Measurements from ENCODE around the gene SEMA5A.

SEMA5A gene

DNA sequence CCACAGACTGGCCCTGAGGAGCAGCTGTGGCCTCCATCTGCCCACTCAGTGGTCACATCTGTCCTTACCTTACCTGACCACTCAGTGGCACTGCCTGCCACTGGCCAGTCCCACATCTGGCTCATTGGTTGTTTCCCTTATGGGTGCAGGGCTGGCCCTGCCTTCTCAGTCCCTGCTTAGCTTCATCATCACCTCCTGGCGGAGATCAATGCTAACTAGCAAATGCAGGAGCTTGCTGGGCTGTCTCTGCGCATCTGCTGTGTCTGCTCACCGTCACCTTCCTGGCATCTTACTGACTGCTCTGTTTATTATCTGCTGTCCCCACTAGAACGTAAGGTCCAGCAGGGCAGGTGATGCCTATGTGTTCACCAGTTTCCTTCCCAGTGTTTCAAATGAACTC lies 356.9 kb downstream of the SEMA5A start:
- Histone ChIP-seq H2AFZ (ENCODE audit: low read depth, low read length) (no peak overlapping the region), H3K4ac (ENCODE audit: low read depth in 1 of 2, low read length in 2 of 2) (peak overlapping the region; percentile 51 to 97), H3K4me3 (ENCODE audit: insufficient read depth in 1 of 2, low read depth in 1 of 2, low read length in 2 of 2) (no peak overlapping the region), H3K4me2 (ENCODE audit: low read length, poor library complexity, severe bottlenecking) (no peak overlapping the region), H3K36me3 (ENCODE audit: control insufficient read depth in 1 of 2, insufficient read depth in 2 of 2, low read depth in 1 of 2, low read length in 2 of 2) (peaks cover 0 to 15% of the 10 kb centered on the region in 2 experiments), H4K91ac (ENCODE audit: low read length) (peak overlapping the region; percentile 71), H2BK12ac (ENCODE audit: low read length in 2 of 2) (peak overlapping the region; percentile 15 to 99), H3K27me3 (ENCODE audit: control insufficient read depth in 1 of 2, insufficient read depth in 1 of 2, low read length in 2 of 2) (no peaks in the 10 kb centered on the region), H2BK120ac (ENCODE audit: low read depth, low read length) (peak overlapping the region; percentile 5), H3K79me1 (replicated peaks; ENCODE audit: low read length, poor library complexity, severe bottlenecking) (peaks cover 7% of the 10 kb centered on the region), H3K18ac (ENCODE audit: low read depth in 1 of 2, low read length in 2 of 2) (peak overlapping the region; percentile 25 to 99), H4K8ac (ENCODE audit: low read length) (peak overlapping the region; percentile 79), H3K23ac (ENCODE audit: low read length in 2 of 2) (peak overlapping the region in 1 of 2 experiments; percentile 5), H3K4me1 (ENCODE audit: control insufficient read depth, insufficient read depth, low read depth, low read length) (peaks cover 5% of the 10 kb centered on the region), H3K14ac (ENCODE audit: low read length in 2 of 2) (peak overlapping the region in 1 of 2 experiments; percentile 99), H3K9me3 (ENCODE audit: control insufficient read depth, low read length) (no peaks in the 10 kb centered on the region), H3K27ac (ENCODE audit: low read length, poor library complexity, severe bottlenecking) (no peak overlapping the region), H2BK15ac (ENCODE audit: low read depth, poor library complexity, severe bottlenecking) (peak overlapping the region; percentile 55), H2BK5ac (ENCODE audit: low read depth, low read length, poor library complexity, severe bottlenecking) (no peak overlapping the region), H3K9ac (ENCODE audit: low read length) (no peak overlapping the region), H2AK5ac (ENCODE audit: low read length, severe bottlenecking) (no peak overlapping the region)
- DNase-seq, result peak; percentile 39
- 76% methylated on average over 4 of the region's 4 CpGs for WGBS

GRCh38 chr5:9188131-9188530 lies 357.7 kb downstream of the SEMA5A start:
- H4K91ac ChIP-seq (ENCODE audit: low read length), result no peak overlapping the region
- H2AK5ac ChIP-seq (ENCODE audit: low read length, severe bottlenecking), result no peak overlapping the region
- no peak overlapping the region for H3K14ac ChIP-seq (ENCODE audit: low read length in 2 of 2)
- H3K18ac ChIP-seq (ENCODE audit: low read depth in 1 of 2, low read length in 2 of 2), result peak overlapping the region; percentile 40 to 64
- peaks cover 5% of the 10 kb centered on the region for H3K4me1 ChIP-seq (ENCODE audit: control insufficient read depth, insufficient read depth, low read depth, low read length)
- H3K4me2 ChIP-seq (ENCODE audit: low read length, poor library complexity, severe bottlenecking), result no peak overlapping the region
- peaks cover 0 to 19% of the 10 kb centered on the region in 2 experiments for H3K36me3 ChIP-seq (ENCODE audit: control insufficient read depth in 1 of 2, insufficient read depth in 2 of 2, low read depth in 1 of 2, low read length in 2 of 2)
- H2AFZ ChIP-seq (ENCODE audit: low read depth, low read length), result no peak overlapping the region
- H3K27ac ChIP-seq (ENCODE audit: low read length, poor library complexity, severe bottlenecking), result no peak overlapping the region
- DNase-seq, result peak; percentile 99
- peak overlapping the region in 1 of 2 experiments; percentile 39 for H2BK12ac ChIP-seq (ENCODE audit: low read length in 2 of 2)
- H2BK15ac ChIP-seq (ENCODE audit: low read depth, poor library complexity, severe bottlenecking), result no peak overlapping the region
- peaks cover 7% of the 10 kb centered on the region for H3K79me1 ChIP-seq (replicated peaks; ENCODE audit: low read length, poor library complexity, severe bottlenecking)
- 2% methylated on average over 4 of the region's 5 CpGs for WGBS
- no peak overlapping the region for H3K9ac ChIP-seq (ENCODE audit: low read length)
- H3K9me3 ChIP-seq (ENCODE audit: control insufficient read depth, low read length), result no peaks in the 10 kb centered on the region
- no peak overlapping the region for H3K23ac ChIP-seq (ENCODE audit: low read length in 2 of 2)
- H4K8ac ChIP-seq (ENCODE audit: low read length), result peak overlapping the region; percentile 48
- peak overlapping the region; percentile 5 for H2BK120ac ChIP-seq (ENCODE audit: low read depth, low read length)
- no peak overlapping the region for H3K4me3 ChIP-seq (ENCODE audit: insufficient read depth in 1 of 2, low read depth in 1 of 2, low read length in 2 of 2)
- H3K4ac ChIP-seq (ENCODE audit: low read depth in 1 of 2, low read length in 2 of 2), result peak overlapping the region in 1 of 2 experiments; percentile 26
- no peak overlapping the region for H2BK5ac ChIP-seq (ENCODE audit: low read depth, low read length, poor library complexity, severe bottlenecking)
- no peaks in the 10 kb centered on the region for H3K27me3 ChIP-seq (ENCODE audit: control insufficient read depth in 1 of 2, insufficient read depth in 1 of 2, low read length in 2 of 2)

GRCh38 chr5:9187614-9188013 lies 358.3 kb downstream of the SEMA5A start:
- Histone ChIP-seq H3K14ac (ENCODE audit: low read length in 2 of 2) (no peak overlapping the region), H3K4ac (ENCODE audit: low read depth in 1 of 2, low read length in 2 of 2) (peak overlapping the region; percentile 56 to 96), H2AFZ (ENCODE audit: low read depth, low read length) (no peak overlapping the region), H2BK120ac (ENCODE audit: low read depth, low read length) (no peak overlapping the region), H3K27ac (ENCODE audit: low read length, poor library complexity, severe bottlenecking) (no peak overlapping the region), H3K79me1 (replicated peaks; ENCODE audit: low read length, poor library complexity, severe bottlenecking) (peaks cover 7% of the 10 kb centered on the region), H3K9me3 (ENCODE audit: control insufficient read depth, low read length) (no peaks in the 10 kb centered on the region), H3K4me1 (ENCODE audit: control insufficient read depth, insufficient read depth, low read depth, low read length) (peaks cover 5% of the 10 kb centered on the region), H2BK15ac (ENCODE audit: low read depth, poor library complexity, severe bottlenecking) (peak overlapping the region; percentile 82), H2AK5ac (ENCODE audit: low read length, severe bottlenecking) (no peak overlapping the region), H3K36me3 (ENCODE audit: control insufficient read depth in 1 of 2, insufficient read depth in 2 of 2, low read depth in 1 of 2, low read length in 2 of 2) (peaks cover 0 to 20% of the 10 kb centered on the region in 2 experiments), H3K4me2 (ENCODE audit: low read length, poor library complexity, severe bottlenecking) (no peak overlapping the region), H2BK12ac (ENCODE audit: low read length in 2 of 2) (peak overlapping the region; percentile 20 to 93), H4K8ac (ENCODE audit: low read length) (peak overlapping the region; percentile 83), H3K18ac (ENCODE audit: low read depth in 1 of 2, low read length in 2 of 2) (peak overlapping the region; percentile 87 to 94), H3K9ac (ENCODE audit: low read length) (no peak overlapping the region), H3K23ac (ENCODE audit: low read length in 2 of 2) (no peak overlapping the region), H4K91ac (ENCODE audit: low read length) (peak overlapping the region; percentile 87), H3K27me3 (ENCODE audit: control insufficient read depth in 1 of 2, insufficient read depth in 1 of 2, low read length in 2 of 2) (no peaks in the 10 kb centered on the region), H2BK5ac (ENCODE audit: low read depth, low read length, poor library complexity, severe bottlenecking) (no peak overlapping the region), H3K4me3 (ENCODE audit: insufficient read depth in 1 of 2, low read depth in 1 of 2, low read length in 2 of 2) (no peak overlapping the region)
- DNase-seq, result no peak
- WGBS, result 98% methylated on average over 5 of the region's 5 CpGs

DNA sequence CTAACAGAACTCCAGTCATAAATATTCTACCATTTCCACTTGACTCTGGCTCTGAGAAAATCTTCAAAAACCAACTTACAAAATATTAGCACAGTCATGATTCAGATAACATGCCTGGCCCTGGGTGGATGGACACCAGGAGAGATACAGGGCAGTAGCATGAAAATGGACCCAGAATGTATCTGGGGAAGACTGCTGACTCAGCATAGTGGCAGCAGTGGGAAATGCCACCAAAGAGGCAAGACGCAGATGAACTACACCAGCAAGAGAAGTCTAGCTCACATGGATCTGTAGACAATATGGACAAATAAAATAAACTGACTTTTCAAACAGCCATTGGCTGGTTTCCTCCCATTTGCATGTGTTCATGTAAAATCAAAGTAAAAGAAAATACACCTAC lies 359.8 kb downstream of the SEMA5A start:
- DNase-seq, result no peak
- Histone ChIP-seq H3K4me1 (ENCODE audit: control insufficient read depth, insufficient read depth, low read depth, low read length) (peaks cover 5% of the 10 kb centered on the region), H3K23ac (ENCODE audit: low read length in 2 of 2) (no peak overlapping the region), H3K27me3 (ENCODE audit: control insufficient read depth in 1 of 2, insufficient read depth in 1 of 2, low read length in 2 of 2) (no peaks in the 10 kb centered on the region), H3K9me3 (ENCODE audit: control insufficient read depth, low read length) (no peaks in the 10 kb centered on the region), H3K9ac (ENCODE audit: low read length) (no peak overlapping the region), H4K91ac (ENCODE audit: low read length) (no peak overlapping the region), H3K79me1 (replicated peaks; ENCODE audit: low read length, poor library complexity, severe bottlenecking) (peaks cover 13% of the 10 kb centered on the region), H2BK15ac (ENCODE audit: low read depth, poor library complexity, severe bottlenecking) (no peak overlapping the region), H2BK5ac (ENCODE audit: low read depth, low read length, poor library complexity, severe bottlenecking) (no peak overlapping the region), H3K4ac (ENCODE audit: low read depth in 1 of 2, low read length in 2 of 2) (peak overlapping the region in 1 of 2 experiments; percentile 9), H3K36me3 (ENCODE audit: control insufficient read depth in 1 of 2, insufficient read depth in 2 of 2, low read depth in 1 of 2, low read length in 2 of 2) (peaks cover 0 to 18% of the 10 kb centered on the region in 2 experiments), H2BK120ac (ENCODE audit: low read depth, low read length) (no peak overlapping the region), H3K27ac (ENCODE audit: low read length, poor library complexity, severe bottlenecking) (no peak overlapping the region), H3K4me3 (ENCODE audit: insufficient read depth in 1 of 2, low read depth in 1 of 2, low read length in 2 of 2) (no peak overlapping the region), H3K18ac (ENCODE audit: low read depth in 1 of 2, low read length in 2 of 2) (no peak overlapping the region), H2BK12ac (ENCODE audit: low read length in 2 of 2) (peak overlapping the region in 1 of 2 experiments; percentile 28), H3K14ac (ENCODE audit: low read length in 2 of 2) (no peak overlapping the region), H3K4me2 (ENCODE audit: low read length, poor library complexity, severe bottlenecking) (no peak overlapping the region), H4K8ac (ENCODE audit: low read length) (no peak overlapping the region), H2AFZ (ENCODE audit: low read depth, low read length) (no peak overlapping the region), H2AK5ac (ENCODE audit: low read length, severe bottlenecking) (no peak overlapping the region)
- WGBS, result 100% methylated on average over 1 of the region's 1 CpG

All from mesenchymal stem cell (in vitro differentiated cells and primary cell).